ENCODE data around the gene KRT33B.

DNA sequence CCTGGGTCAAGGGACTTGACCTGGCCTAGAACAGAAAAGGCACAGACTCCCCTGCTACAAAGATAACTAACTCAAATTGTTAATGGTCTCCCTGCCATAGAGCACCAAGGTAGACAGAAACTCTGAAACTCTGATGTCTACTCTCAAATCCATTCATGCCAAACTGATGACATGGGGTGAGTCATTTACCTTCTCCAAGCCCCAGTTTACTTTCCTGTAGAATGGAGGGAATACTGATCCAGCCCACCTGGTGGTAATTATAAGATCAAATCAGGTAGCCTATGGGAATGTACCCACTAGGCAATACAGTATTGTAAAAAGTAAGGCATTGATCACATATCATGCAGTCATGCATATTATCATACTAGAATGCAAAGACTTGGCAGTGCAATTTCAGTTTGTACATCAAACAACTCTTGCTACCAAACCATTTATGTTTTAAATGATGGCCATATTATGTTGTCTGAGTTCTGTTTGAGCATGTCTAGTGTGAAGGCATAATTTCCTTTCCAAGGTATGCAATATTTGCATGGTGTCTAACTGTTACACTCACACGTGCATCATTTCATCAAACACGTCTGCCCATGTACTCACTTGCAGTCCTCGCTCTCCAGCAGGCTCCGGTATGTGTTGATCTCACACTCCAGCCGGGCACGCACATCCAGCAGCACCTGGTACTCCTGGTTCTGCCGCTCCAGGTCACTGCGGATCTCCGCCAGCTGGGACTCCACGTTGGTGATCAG lies 24.8 kb upstream of the KRT33B start:
- TF ChIP-seq, protein P1, sequence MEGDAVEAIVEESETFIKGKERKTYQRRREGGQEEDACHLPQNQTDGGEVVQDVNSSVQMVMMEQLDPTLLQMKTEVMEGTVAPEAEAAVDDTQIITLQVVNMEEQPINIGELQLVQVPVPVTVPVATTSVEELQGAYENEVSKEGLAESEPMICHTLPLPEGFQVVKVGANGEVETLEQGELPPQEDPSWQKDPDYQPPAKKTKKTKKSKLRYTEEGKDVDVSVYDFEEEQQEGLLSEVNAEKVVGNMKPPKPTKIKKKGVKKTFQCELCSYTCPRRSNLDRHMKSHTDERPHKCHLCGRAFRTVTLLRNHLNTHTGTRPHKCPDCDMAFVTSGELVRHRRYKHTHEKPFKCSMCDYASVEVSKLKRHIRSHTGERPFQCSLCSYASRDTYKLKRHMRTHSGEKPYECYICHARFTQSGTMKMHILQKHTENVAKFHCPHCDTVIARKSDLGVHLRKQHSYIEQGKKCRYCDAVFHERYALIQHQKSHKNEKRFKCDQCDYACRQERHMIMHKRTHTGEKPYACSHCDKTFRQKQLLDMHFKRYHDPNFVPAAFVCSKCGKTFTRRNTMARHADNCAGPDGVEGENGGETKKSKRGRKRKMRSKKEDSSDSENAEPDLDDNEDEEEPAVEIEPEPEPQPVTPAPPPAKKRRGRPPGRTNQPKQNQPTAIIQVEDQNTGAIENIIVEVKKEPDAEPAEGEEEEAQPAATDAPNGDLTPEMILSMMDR (IDR thresholded peaks at IDR 0.05; ENCODE audit: poor library complexity) = no peak
- TF ChIP-seq EZH2 (IDR thresholded peaks at IDR 0.05; ENCODE audit: borderline replicate concordance) (no peak), EZH2phosphoT487 (IDR thresholded peaks at IDR 0.05; ENCODE audit: low read depth, severe bottlenecking, unreplicated experiment) (no peak)

Data from hepatocyte (in vitro differentiated cells).